Activated T-cell treated with anti-CD3 and anti-CD28 coated beads, Interleukin-2, amount 50 U/mL, for 24 hours (primary cell): ENCODE results near the gene ATP9A.
"Not testable (repeated sequence)": the region's sequence is repeated elsewhere in the genome, so short reads cannot be mapped to it uniquely, and the experiment has no call there.

ENCODE experiments used
- DNase-seq: peaks from one replicate; pipeline ENCODE4 v3.0.0-alpha.2; 2020
- H3K27ac Mint-ChIP-seq: 2 replicates; pipeline ENCODE4 v1.8.0; 2020; ENCODE audit warnings: mild to moderate bottlenecking, mixed read lengths
- H3K27me3 Mint-ChIP-seq: 2 replicates; pipeline ENCODE4 v1.8.0; 2020; ENCODE audit warnings: mixed read lengths
- H3K36me3 Mint-ChIP-seq: 2 replicates; pipeline ENCODE4 v1.8.0; 2020; ENCODE audit warnings: low read depth, mixed read lengths
- H3K4me1 Mint-ChIP-seq: 2 replicates; pipeline ENCODE4 v1.8.0; 2020; ENCODE audit warnings: low read depth, mixed read lengths
- H3K4me3 Mint-ChIP-seq: 2 replicates; pipeline ENCODE4 v1.8.0; 2020; ENCODE audit warnings: mild to moderate bottlenecking, moderate library complexity, mixed read lengths
- H3K9me3 Mint-ChIP-seq: 2 replicates; pipeline ENCODE4 v1.8.0; 2020; ENCODE audit warnings: mixed read lengths

The ATP9A gene

DNA sequence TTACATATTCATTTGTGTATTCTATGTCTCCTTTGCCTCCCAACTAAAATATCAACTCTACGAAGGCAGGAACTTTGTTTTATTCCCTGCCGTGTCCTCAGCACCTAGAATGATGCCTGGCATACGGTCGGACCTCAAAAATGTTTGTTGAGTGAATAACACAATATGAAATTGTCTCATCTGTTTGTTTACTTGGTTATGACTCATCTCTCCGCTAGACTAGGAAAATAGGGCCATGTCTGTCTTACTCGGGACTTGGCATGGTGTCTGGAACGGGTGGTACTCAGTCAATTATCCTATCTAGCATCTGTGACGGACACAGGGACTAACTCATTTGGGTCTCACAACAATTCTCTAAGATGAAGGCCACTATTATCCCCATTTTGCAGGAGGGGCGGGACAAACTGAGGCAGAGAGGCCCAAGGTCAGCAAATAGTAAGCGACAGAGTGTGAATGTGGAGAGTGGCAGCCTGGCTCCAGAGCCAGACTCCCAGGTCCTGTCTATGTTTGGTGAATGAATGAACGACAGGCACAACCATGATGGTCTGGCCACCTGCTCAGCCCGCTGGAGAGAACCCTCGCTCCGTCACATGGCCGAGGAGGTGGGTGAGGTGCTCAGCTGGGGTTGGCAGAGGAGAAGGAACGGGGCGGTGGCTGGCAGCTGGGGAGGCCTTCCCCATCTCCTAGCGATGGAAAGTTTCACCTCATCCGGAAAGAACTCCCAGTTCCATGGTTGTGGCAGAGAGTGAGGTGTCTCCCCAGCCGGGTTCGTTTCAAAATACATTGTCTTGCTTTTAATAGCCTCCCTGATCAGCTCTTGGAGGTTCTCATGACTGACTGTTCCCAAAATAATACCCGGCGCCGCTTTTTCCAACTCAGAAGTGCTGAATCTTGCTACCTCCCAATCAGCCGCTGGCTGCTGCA lies 198.1 kb downstream of the ATP9A start:
- no peak overlapping the region for H3K27ac Mint-ChIP-seq
- peaks cover 3% of the 10 kb centered on the region for H3K36me3 Mint-ChIP-seq
- no peak overlapping the region for H3K4me3 Mint-ChIP-seq
- no peak for DNase-seq
- H3K27me3 Mint-ChIP-seq, result peaks cover 13% of the 10 kb centered on the region
- H3K4me1 Mint-ChIP-seq, result peaks cover 15% of the 10 kb centered on the region
- H3K9me3 Mint-ChIP-seq, result peaks cover 9% of the 10 kb centered on the region

DNA sequence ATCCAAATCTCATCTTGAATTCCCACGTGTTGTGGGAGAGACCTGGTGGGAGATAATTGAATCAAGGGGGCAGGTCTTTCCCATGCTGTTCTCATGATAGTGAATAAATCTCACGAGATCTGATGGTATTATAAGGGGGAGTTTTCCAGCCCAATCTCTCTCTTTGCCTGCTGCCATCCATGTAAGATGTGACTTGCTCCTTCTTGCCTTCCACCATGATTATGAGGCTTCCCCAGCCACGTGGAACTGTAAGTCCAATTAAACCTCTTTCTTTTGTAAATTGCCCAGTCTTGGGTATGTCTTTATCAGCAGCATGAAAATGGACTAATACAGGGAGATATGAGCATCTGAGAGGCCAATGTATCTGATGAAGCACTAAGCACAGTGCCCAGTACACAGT lies 199.7 kb downstream of the ATP9A start:
- H3K36me3 Mint-ChIP-seq, H3K4me3 Mint-ChIP-seq, DNase-seq, H3K9me3 Mint-ChIP-seq, H3K27ac Mint-ChIP-seq, H3K4me1 Mint-ChIP-seq: not testable (repeated sequence)
- H3K27me3 Mint-ChIP-seq, result peaks cover 26% of the 10 kb centered on the region

DNA sequence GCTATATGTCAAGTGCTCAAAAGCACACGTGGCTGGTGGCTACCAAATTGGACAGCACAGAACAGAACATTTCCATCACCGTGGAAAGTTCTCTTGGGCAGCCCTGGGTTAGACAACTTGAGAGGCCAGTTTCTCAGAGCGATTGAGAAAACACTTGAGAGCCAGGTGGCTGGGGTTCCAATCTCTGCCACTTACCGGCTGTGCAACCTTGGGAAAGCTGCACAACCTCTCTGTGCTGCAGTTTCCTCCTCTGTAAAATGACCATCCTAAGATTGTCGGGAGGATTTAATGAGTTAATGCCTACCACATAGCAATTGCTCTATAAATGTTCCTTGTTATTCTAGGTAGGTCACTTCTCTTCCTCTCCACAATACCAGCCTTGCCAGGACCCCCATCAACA lies 200.6 kb downstream of the ATP9A start:
- no peak for DNase-seq
- H3K36me3 Mint-ChIP-seq, result no peaks in the 10 kb centered on the region
- H3K4me1 Mint-ChIP-seq, result peaks cover 12% of the 10 kb centered on the region
- H3K9me3 Mint-ChIP-seq, result peaks cover 5% of the 10 kb centered on the region
- no peak overlapping the region for H3K4me3 Mint-ChIP-seq
- no peak overlapping the region for H3K27ac Mint-ChIP-seq
- H3K27me3 Mint-ChIP-seq, result peaks cover 35% of the 10 kb centered on the region

DNA sequence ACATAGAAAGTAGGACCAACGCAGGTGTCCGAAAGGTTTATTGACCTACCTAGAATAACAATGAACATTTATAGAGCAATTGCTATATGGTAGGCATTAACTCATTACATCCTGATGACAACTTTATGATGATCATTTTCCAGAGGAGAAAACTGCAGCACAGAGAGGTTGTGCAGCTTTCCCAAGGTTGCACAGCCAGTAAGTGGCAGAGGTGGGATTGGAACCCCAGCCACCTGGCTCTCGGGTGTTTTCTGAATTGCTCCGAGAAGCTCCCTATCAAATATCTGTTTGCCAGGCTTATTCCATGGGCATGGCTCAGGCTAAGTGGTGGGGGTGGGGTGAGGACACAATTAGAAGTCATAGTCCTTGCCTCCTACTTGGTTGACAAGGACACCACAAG lies 201.6 kb downstream of the ATP9A start:
- no peak overlapping the region for H3K27ac Mint-ChIP-seq
- H3K27me3 Mint-ChIP-seq, result peaks cover 41% of the 10 kb centered on the region
- DNase-seq, result no peak
- H3K36me3 Mint-ChIP-seq, result no peaks in the 10 kb centered on the region
- no peak overlapping the region for H3K4me3 Mint-ChIP-seq
- peaks cover 17% of the 10 kb centered on the region for H3K4me1 Mint-ChIP-seq
- peaks cover 5% of the 10 kb centered on the region for H3K9me3 Mint-ChIP-seq

DNA sequence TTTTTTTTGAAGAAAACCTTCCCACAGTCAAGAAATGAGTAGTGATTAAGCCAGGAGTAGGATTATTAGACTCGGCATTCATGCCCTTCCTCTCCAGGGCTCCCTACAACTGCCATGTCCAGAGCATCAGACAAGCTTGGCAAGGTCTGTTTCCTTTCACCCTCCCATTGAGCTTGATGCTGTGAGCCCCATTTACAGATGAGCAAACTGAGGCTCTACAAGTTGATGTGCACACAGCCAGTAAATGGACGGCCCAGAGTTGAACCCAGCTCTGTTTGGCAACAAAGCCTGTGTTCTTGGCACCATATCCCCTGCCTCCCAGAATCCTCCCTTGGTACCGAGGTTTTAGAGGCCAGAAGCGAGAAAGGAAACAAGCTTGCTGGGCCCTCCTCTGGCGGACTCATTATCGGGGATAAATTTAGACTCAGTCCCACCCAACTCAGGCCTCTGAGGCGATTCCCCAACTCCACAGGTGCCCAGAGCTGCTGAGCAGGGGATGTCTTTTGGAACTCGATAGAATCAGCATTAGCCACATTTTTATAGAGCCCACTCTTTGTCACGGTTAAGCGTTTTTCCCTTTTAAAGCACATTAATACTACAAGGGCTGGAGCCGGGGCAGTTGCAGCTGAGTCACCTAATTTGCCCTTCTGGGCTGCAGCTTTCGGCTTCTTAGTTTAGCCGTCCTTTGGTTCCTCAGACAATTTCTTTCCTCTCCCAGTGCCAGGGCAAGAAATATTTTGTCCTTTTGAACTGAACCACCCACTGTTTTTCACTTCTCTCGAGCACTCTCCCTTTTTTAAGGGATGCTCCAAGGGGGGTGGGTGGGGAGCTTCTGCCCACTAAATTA lies 202.7 kb downstream of the ATP9A start:
- Mint-ChIP-seq H3K9me3 (peaks cover 5% of the 10 kb centered on the region), H3K4me3 (no peak overlapping the region), H3K36me3 (no peaks in the 10 kb centered on the region), H3K4me1 (peaks cover 26% of the 10 kb centered on the region), H3K27me3 (peaks cover 51% of the 10 kb centered on the region), H3K27ac (no peak overlapping the region)
- DNase-seq, result no peak

DNA sequence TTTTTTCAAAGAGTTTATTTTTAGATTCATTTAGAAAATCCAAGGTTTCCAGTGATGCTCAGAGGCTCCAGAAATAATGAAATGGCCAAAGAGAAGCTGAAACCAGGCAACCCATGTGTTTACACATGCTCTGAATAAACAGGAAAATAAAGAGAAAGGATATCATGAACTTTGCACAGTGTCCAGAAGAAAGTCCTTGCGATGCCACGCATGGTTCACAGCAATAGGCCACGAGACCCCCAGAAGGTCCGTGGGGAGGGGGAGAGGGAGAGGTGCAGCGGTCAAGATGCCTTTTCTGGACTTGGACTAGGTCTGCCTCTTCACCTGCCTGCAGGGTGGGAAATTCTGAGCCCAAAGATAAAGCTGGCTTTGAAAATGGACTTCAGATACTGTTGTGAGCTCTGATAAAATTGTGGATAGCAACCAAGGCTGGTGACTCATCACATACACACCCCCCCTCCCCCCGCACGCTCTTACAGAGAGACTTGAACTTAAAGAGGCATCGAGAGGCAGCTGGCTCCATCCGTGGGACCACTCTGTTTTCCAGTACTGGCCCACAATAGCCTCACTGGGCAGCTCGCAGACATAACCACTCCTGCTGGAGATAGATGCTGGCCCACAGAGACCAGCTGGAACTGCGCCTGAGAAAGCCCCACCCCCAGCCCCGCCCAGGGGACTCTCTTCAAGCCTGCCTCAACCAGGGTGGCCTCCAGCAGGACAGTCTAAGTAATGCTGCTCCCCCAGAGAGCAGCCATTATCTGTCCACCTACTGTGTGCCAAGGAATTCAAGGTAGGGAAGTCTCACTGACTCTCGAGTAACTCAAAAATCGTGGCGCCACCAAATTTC lies 204.5 kb downstream of the ATP9A start:
- Mint-ChIP-seq H3K27ac (no peak overlapping the region), H3K9me3 (peaks cover 5% of the 10 kb centered on the region), H3K4me3 (peak overlapping the region; percentile 12), H3K36me3 (no peaks in the 10 kb centered on the region), H3K27me3 (peaks cover 68% of the 10 kb centered on the region), H3K4me1 (peaks cover 27% of the 10 kb centered on the region)
- DNase-seq, result peak; percentile 47

DNA sequence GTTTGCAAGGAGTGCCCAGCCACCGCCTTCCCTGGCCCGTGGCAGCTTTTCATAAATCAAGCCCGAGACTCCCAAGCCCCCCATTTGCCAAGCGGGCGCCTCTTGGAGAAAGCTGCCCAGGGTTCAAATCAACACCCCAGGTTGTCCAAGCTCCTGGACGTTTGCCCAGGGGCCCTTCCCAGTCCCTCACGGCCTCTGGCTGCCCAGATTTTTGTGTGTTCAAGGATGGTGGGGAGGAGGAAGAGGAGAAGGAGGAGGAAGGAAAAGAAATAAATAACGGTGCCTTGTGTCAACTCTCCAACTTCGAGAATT lies 205.1 kb downstream of the ATP9A start:
- H3K4me1 Mint-ChIP-seq, result peaks cover 27% of the 10 kb centered on the region
- H3K36me3 Mint-ChIP-seq, result no peaks in the 10 kb centered on the region
- no peak overlapping the region for H3K27ac Mint-ChIP-seq
- DNase-seq, result no peak
- peaks cover 3% of the 10 kb centered on the region for H3K9me3 Mint-ChIP-seq
- peak overlapping the region; percentile 60 for H3K4me3 Mint-ChIP-seq
- peaks cover 70% of the 10 kb centered on the region for H3K27me3 Mint-ChIP-seq

DNA sequence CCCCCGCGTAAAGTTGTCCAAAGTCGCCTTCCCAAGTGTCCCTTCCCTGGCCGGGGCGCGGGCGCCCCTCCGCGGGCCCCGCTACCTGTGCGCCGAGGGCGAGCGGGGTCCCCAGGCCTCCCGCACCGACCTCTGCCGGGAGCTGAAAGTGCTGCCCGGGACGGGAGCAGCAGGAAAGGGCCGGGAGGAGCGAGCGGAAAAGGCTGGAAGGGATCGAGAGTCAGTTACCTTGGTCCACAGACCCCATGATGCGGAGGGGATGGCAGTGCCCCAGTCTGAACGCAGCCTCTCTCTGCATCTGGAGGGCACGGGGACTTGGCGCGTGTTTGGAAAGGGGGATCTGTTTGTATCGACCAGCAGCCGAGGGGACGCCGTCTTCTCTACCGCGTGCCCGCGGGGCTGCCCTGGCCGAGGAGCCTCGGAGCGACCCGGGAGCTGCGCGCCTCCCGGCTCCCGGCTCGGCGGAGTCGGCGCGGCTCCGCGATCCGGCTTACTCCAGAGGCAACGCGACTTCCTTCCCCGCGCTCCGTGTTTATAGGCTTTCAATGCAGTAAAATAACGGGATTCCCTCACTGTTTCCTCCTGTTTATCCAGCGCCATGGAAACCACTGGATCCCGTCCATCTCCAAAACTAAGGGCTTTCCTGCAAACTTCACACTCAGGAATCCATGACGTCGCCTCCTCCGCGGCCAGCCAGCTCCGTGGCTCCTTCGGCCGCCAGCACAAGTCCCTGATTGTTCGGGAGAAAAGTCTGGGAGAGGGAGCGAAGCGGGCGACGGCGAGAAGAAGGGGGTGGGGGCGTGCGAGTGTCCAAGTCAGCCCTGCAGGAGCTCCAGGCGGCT lies 205.6 kb downstream of the ATP9A start:
- no peaks in the 10 kb centered on the region for H3K36me3 Mint-ChIP-seq
- H3K4me3 Mint-ChIP-seq, result peak overlapping the region; percentile 60
- no peaks in the 10 kb centered on the region for H3K9me3 Mint-ChIP-seq
- DNase-seq, result peak; percentile 62
- peaks cover 70% of the 10 kb centered on the region for H3K27me3 Mint-ChIP-seq
- H3K27ac Mint-ChIP-seq, result no peak overlapping the region
- peaks cover 27% of the 10 kb centered on the region for H3K4me1 Mint-ChIP-seq

DNA sequence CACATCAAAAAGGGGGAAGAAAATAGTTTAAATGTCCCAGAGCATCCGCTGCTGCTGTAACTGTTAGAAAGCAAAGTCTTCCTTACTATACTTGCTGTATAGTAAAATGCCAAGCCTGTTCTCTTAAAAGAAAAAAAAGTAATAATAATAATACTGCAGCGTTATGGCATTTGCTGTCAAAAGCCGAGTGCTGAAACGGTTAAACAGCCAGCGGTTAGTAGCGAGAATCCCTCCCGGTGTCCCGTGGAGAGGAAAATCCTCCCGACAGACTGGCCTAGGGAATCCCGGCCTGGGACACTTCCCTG lies 206.2 kb downstream of the ATP9A start:
- H3K36me3 Mint-ChIP-seq, result no peaks in the 10 kb centered on the region
- peak overlapping the region; percentile 60 for H3K4me3 Mint-ChIP-seq
- DNase-seq, result no peak
- no peaks in the 10 kb centered on the region for H3K9me3 Mint-ChIP-seq
- peaks cover 27% of the 10 kb centered on the region for H3K4me1 Mint-ChIP-seq
- H3K27ac Mint-ChIP-seq, result no peak overlapping the region
- peaks cover 75% of the 10 kb centered on the region for H3K27me3 Mint-ChIP-seq

DNA sequence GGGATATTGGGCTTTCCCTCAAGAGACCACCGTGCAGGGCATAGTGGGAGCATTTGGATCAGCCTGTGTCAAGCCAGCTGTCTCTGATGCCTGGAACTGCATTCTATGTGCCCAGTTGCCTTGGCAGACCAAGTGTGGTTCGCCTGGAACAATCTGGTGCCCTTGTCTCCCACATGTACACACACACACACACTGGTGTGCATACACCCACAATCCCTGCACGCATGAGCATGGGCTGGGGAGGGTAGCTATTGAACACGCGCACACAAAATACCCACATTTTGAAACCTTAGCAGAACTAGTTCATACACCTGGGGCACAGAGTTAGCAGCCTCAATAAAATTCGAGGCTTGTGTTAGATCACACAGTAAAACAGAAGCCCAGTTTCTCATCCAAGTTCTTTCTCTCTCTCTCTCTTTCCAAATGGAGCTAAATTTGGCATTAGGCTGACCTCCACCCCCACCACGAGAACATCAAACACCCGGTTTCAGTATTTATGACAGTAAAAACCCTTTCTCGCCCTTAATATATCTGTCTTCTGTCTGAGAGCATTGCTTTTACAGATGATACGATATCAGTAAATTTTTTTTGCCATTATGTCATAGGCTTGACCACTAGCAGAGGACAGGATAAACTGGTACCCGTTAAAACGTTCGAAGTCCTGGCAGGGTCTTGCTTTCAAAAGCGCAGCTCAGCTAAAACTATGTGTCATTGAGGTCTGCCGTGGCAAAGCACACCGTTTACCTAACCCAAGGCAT lies 207.5 kb downstream of the ATP9A start:
- H3K27ac Mint-ChIP-seq, result no peak overlapping the region
- DNase-seq, result no peak
- no peaks in the 10 kb centered on the region for H3K36me3 Mint-ChIP-seq
- H3K27me3 Mint-ChIP-seq, result peaks cover 81% of the 10 kb centered on the region
- no peaks in the 10 kb centered on the region for H3K9me3 Mint-ChIP-seq
- peak overlapping the region; percentile 49 for H3K4me3 Mint-ChIP-seq
- peaks cover 27% of the 10 kb centered on the region for H3K4me1 Mint-ChIP-seq

DNA sequence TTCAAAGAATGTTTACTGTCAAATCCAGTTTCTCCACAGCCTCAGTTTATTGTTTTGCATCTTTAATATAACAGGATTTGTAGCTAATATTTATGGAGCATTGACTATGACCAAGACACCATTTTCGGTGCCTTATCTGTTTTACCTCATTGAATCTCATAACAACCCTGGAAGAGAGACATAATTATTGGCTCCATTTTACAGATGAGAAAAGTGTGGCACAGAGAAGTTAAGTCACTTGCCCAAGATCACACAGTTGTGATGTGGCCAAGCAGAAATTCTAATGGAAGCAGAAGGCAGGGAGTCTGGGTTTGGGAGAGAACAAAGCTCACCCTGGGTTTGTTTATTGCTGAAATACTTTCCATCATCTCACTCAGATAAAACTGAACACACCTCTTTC lies 208.1 kb downstream of the ATP9A start:
- Mint-ChIP-seq H3K27ac (no peak overlapping the region), H3K9me3 (no peaks in the 10 kb centered on the region), H3K4me3 (no peak overlapping the region), H3K27me3 (peaks cover 78% of the 10 kb centered on the region), H3K4me1 (peaks cover 28% of the 10 kb centered on the region), H3K36me3 (no peaks in the 10 kb centered on the region)
- no peak for DNase-seq

DNA sequence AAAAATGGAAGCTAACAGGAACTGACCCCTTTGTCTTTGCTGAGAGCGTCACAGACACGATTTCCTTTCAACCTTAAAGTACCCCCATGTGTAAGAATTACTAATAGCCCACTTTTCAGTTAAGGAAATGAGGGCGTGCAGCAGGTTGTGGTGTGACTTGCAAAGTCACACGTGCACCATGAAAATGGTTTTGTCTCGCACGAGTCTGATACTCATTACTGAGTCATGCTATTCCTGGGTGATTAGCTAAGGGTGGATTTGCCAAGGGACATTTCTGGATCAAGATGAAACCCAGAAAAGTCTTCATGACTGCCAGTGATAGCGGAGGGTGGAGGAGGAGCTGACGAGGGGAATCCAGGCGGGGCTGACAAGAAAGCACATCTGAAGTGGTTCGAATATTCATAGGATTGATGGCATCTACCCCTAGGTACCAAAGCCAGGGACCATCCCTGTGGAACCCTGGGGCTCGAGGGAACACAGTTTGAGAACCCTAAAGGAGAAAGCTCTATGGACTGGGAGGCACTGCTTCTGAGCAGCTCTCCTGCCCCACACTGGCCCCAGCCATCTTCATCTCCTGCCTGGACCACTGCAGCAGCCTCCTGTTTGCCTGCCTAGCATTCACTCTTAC lies 213.5 kb downstream of the ATP9A start:
- no peak for DNase-seq
- Mint-ChIP-seq H3K27ac (peak overlapping the region; percentile 59), H3K4me3 (no peak overlapping the region), H3K27me3 (peaks cover 32% of the 10 kb centered on the region), H3K36me3 (no peaks in the 10 kb centered on the region), H3K9me3 (no peaks in the 10 kb centered on the region), H3K4me1 (peaks cover 15% of the 10 kb centered on the region)

DNA sequence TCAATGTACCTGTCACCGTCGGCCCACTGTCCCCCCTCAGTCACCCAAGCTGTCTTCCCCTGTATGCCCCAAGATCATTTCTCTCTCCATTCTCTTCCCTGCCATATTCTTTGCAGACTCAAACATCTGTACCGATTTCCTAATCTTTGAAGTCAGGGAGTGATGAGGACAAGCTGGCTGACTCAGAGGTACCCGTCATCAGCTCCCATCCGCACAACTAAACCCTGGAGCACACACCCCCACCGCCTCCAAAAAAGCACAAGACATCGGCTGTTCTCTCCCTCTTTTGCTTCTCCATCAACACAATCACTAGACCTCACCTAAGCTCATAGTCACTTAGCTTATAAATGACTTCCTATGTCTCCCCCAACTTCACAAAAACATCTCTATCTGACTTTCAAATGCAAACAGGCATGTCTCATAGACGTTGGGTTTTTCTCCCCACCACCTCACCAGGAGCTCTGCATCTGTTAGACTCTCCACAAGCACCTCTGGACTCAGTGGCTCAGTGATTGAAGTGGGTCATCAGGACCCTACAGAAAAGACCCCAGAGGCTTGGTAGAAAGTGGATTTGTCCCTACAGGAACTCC lies 214.2 kb downstream of the ATP9A start:
- Mint-ChIP-seq H3K9me3 (no peaks in the 10 kb centered on the region), H3K4me3 (no peak overlapping the region), H3K27me3 (peaks cover 25% of the 10 kb centered on the region), H3K4me1 (peaks cover 15% of the 10 kb centered on the region), H3K27ac (peak overlapping the region; percentile 59), H3K36me3 (no peaks in the 10 kb centered on the region)
- no peak for DNase-seq
